ENCODE results near the gene CEP72. TPM values are rescaled to one million over a fixed set of nuclear protein-coding genes. Genes with fewer than 3 reads are reported as not detected.
"Not testable (repeated sequence)": the region's sequence is repeated elsewhere in the genome, so short reads cannot be mapped to it uniquely, and the experiment has no call there.

The CEP72 gene
- total RNA-seq, 1 donor from 2014 or later, result 32.4 TPM

GRCh38 chr5:682216-682615, 70.1 kb downstream of the CEP72 start:
- not testable (repeated sequence) for H3K27ac Mint-ChIP-seq; H3K4me3 Mint-ChIP-seq; H3K27me3 Mint-ChIP-seq (ENCODE audit: insufficient read depth); H3K36me3 Mint-ChIP-seq (ENCODE audit: low read depth); DNase-seq (ENCODE audit: low spot score); H3K9me3 Mint-ChIP-seq; H3K4me1 Mint-ChIP-seq (ENCODE audit: low read depth)
- intact Hi-C loops (cut with micrococcal nuclease), result loop anchor here (5.0 kb wide), 1 partner anchor 95 kb away; no protein-coding TSS in a partner anchor

GRCh38 chr5:682651-683358, 70.7 kb downstream of the CEP72 start:
- H3K9me3 Mint-ChIP-seq; H3K36me3 Mint-ChIP-seq (ENCODE audit: low read depth); H3K4me1 Mint-ChIP-seq (ENCODE audit: low read depth); H3K27me3 Mint-ChIP-seq (ENCODE audit: insufficient read depth); H3K4me3 Mint-ChIP-seq; DNase-seq (ENCODE audit: low spot score); H3K27ac Mint-ChIP-seq: not testable (repeated sequence)
- intact Hi-C loops (cut with micrococcal nuclease), result loop anchor here (5.0 kb wide), 1 partner anchor 94 kb away; no protein-coding TSS in a partner anchor

- H3K36me3 Mint-ChIP-seq (ENCODE audit: low read depth), result no peaks in the 10 kb centered on the region
- H3K27me3 Mint-ChIP-seq (ENCODE audit: insufficient read depth), result no peaks in the 10 kb centered on the region
- H3K27ac Mint-ChIP-seq, result no peak overlapping the region
- no peak for DNase-seq (ENCODE audit: low spot score)
- intact Hi-C loops (cut with micrococcal nuclease), result loop anchor here (5.0 kb wide), 1 partner anchor 93 kb away; no protein-coding TSS in a partner anchor
- H3K4me3 Mint-ChIP-seq, result no peak overlapping the region
- H3K4me1 Mint-ChIP-seq (ENCODE audit: low read depth), result no peaks in the 10 kb centered on the region
- no peaks in the 10 kb centered on the region for H3K9me3 Mint-ChIP-seq
These were observed 71.7 kb downstream of the CEP72 start for GRCh38 chr5:683551-684481.

GRCh38 chr5:684751-685216, 72.6 kb downstream of the CEP72 start:
- Mint-ChIP-seq H3K36me3 (ENCODE audit: low read depth) (no peaks in the 10 kb centered on the region), H3K27me3 (ENCODE audit: insufficient read depth) (no peaks in the 10 kb centered on the region), H3K9me3 (no peaks in the 10 kb centered on the region), H3K4me1 (ENCODE audit: low read depth) (no peaks in the 10 kb centered on the region), H3K4me3 (no peak overlapping the region), H3K27ac (no peak overlapping the region)
- DNase-seq (ENCODE audit: low spot score), result no peak
- intact Hi-C loops (cut with micrococcal nuclease), result loop anchor here (5.0 kb wide), 1 partner anchor 93 kb away; no protein-coding TSS in a partner anchor

- no peak for DNase-seq (ENCODE audit: low spot score)
- intact Hi-C loops (cut with micrococcal nuclease), result no loop called here
- H3K9me3 Mint-ChIP-seq, result no peaks in the 10 kb centered on the region
- no peak overlapping the region for H3K27ac Mint-ChIP-seq
- H3K4me3 Mint-ChIP-seq, result no peak overlapping the region
- no peaks in the 10 kb centered on the region for H3K27me3 Mint-ChIP-seq (ENCODE audit: insufficient read depth)
- H3K4me1 Mint-ChIP-seq (ENCODE audit: low read depth), result no peaks in the 10 kb centered on the region
- H3K36me3 Mint-ChIP-seq (ENCODE audit: low read depth), result no peaks in the 10 kb centered on the region
These were observed 73.4 kb downstream of the CEP72 start for GRCh38 chr5:685262-686171.

GRCh38 chr5:686172-686523, 74.0 kb downstream of the CEP72 start:
- H3K4me1 Mint-ChIP-seq (ENCODE audit: low read depth); H3K4me3 Mint-ChIP-seq; H3K9me3 Mint-ChIP-seq; DNase-seq (ENCODE audit: low spot score); H3K36me3 Mint-ChIP-seq (ENCODE audit: low read depth); H3K27ac Mint-ChIP-seq; intact Hi-C loops (cut with micrococcal nuclease); H3K27me3 Mint-ChIP-seq (ENCODE audit: insufficient read depth): not testable (repeated sequence)

GRCh38 chr5:686936-687335, 74.8 kb downstream of the CEP72 start:
- DNase-seq (ENCODE audit: low spot score); H3K36me3 Mint-ChIP-seq (ENCODE audit: low read depth); intact Hi-C loops (cut with micrococcal nuclease); H3K27me3 Mint-ChIP-seq (ENCODE audit: insufficient read depth); H3K4me3 Mint-ChIP-seq; H3K27ac Mint-ChIP-seq; H3K9me3 Mint-ChIP-seq; H3K4me1 Mint-ChIP-seq (ENCODE audit: low read depth): not testable (repeated sequence)

- H3K27me3 Mint-ChIP-seq (ENCODE audit: insufficient read depth); H3K36me3 Mint-ChIP-seq (ENCODE audit: low read depth); DNase-seq (ENCODE audit: low spot score); H3K9me3 Mint-ChIP-seq; H3K4me3 Mint-ChIP-seq; H3K27ac Mint-ChIP-seq; intact Hi-C loops (cut with micrococcal nuclease); H3K4me1 Mint-ChIP-seq (ENCODE audit: low read depth): not testable (repeated sequence)
These were observed 76.3 kb downstream of the CEP72 start for GRCh38 chr5:688348-689010.

- H3K4me1 Mint-ChIP-seq (ENCODE audit: low read depth); DNase-seq (ENCODE audit: low spot score); H3K9me3 Mint-ChIP-seq; H3K27ac Mint-ChIP-seq; H3K4me3 Mint-ChIP-seq; H3K36me3 Mint-ChIP-seq (ENCODE audit: low read depth); H3K27me3 Mint-ChIP-seq (ENCODE audit: insufficient read depth): not testable (repeated sequence)
- intact Hi-C loops (cut with micrococcal nuclease), result loop anchor here (5.0 kb wide), 2 partner anchors 202 to 218 kb away; partner anchors contain the start of genes BRD9 and TRIP13
These were observed 78.2 kb downstream of the CEP72 start for GRCh38 chr5:690293-690692.

- H3K27me3 Mint-ChIP-seq (ENCODE audit: insufficient read depth); H3K9me3 Mint-ChIP-seq; H3K27ac Mint-ChIP-seq; H3K36me3 Mint-ChIP-seq (ENCODE audit: low read depth); H3K4me3 Mint-ChIP-seq; H3K4me1 Mint-ChIP-seq (ENCODE audit: low read depth); DNase-seq (ENCODE audit: low spot score): not testable (repeated sequence)
- intact Hi-C loops (cut with micrococcal nuclease), result loop anchor here (5.0 kb wide), 2 partner anchors 201 to 219 kb away; partner anchors contain the start of genes BRD9 and TRIP13
These were observed 78.9 kb downstream of the CEP72 start for GRCh38 chr5:691049-691448.

- H3K9me3 Mint-ChIP-seq, result no peaks in the 10 kb centered on the region
- H3K4me3 Mint-ChIP-seq, result peak overlapping the region; percentile 54
- H3K36me3 Mint-ChIP-seq (ENCODE audit: low read depth), result no peaks in the 10 kb centered on the region
- H3K4me1 Mint-ChIP-seq (ENCODE audit: low read depth), result no peaks in the 10 kb centered on the region
- no peak for DNase-seq (ENCODE audit: low spot score)
- intact Hi-C loops (cut with micrococcal nuclease), result loop anchor here (2.0 to 5.0 kb wide), 4 partner anchors 79 to 220 kb away; partner anchors contain the start of genes BRD9, CEP72, TRIP13 and ZDHHC11B
- no peaks in the 10 kb centered on the region for H3K27me3 Mint-ChIP-seq (ENCODE audit: insufficient read depth)
- no peak overlapping the region for H3K27ac Mint-ChIP-seq
These were observed 79.8 kb downstream of the CEP72 start for GRCh38 chr5:691817-692528.

Measured in activated T-helper 1 cell treated with anti-CD3 and anti-CD28 coated beads, Interleukin-12 subunit alpha, Interleukin-12 subunit beta, Interleukin-2, Interleukin-4 antibody, amounts not matched to agents 30 ng/mL and 10 ng/mL and 1 ng/mL, durations not matched to agents 14 hours and 24 hours and 36 hours (primary cell).